Endodermal cell (in vitro differentiated cells): ENCODE data around the gene ARFGEF2. TPM values are rescaled to one million over a fixed set of nuclear protein-coding genes. Genes with fewer than 3 reads are reported as not detected.

Experiments
- DNase-seq: peaks from one replicate; pipeline ENCODE4 v3.0.0-alpha.2; 2017
- H3K27ac ChIP-seq: 2 replicates; pipeline ENCODE4 v1.5.1; 2013; ENCODE audit warnings: mild to moderate bottlenecking, low read depth, low read length, moderate library complexity
- H3K27me3 ChIP-seq: 2 replicates; pipeline ENCODE4 v1.6.1; 2013; ENCODE audit warnings: mild to moderate bottlenecking, low read length, moderate library complexity; ENCODE audit not compliant: insufficient read depth, control insufficient read depth, poor library complexity, severe bottlenecking
- H3K36me3 ChIP-seq: 2 replicates; pipeline ENCODE4 v1.7.0; 2013; ENCODE audit warnings: mild to moderate bottlenecking, low read length, moderate library complexity; ENCODE audit not compliant: control insufficient read depth, insufficient read depth
- H3K4me1 ChIP-seq: one replicate; pipeline ENCODE4 v1.7.0; 2013; ENCODE audit warnings: low read length; ENCODE audit not compliant: control insufficient read depth, insufficient read depth
- H3K4me3 ChIP-seq: 2 replicates; pipeline ENCODE4 v1.5.1; 2013; ENCODE audit warnings: mild to moderate bottlenecking, low read length, moderate library complexity
- H3K9ac ChIP-seq: 2 replicates; pipeline ENCODE4 v1.6.1; 2013; ENCODE audit warnings: mild to moderate bottlenecking, low read length, moderate library complexity; ENCODE audit not compliant: poor library complexity, severe bottlenecking; ENCODE audit errors: extremely low read depth
- H3K9me3 ChIP-seq: 2 replicates; pipeline ENCODE4 v1.6.1; 2013; ENCODE audit warnings: mild to moderate bottlenecking, low read length, moderate library complexity; ENCODE audit not compliant: control insufficient read depth
- H3K27ac Mint-ChIP-seq: 2 replicates; pipeline ENCODE4 v1.8.0; 2020; ENCODE audit warnings: mixed read lengths
- H3K27me3 Mint-ChIP-seq: 2 replicates; pipeline ENCODE4 v1.8.0; 2021; ENCODE audit warnings: mild to moderate bottlenecking, mixed read lengths; ENCODE audit not compliant: insufficient read depth
- H3K36me3 Mint-ChIP-seq: 2 replicates; pipeline ENCODE4 v1.8.0; 2020; ENCODE audit warnings: low read depth, mixed read lengths
- H3K4me1 Mint-ChIP-seq: 2 replicates; pipeline ENCODE4 v1.8.0; 2020; ENCODE audit warnings: mixed read lengths
- H3K4me3 Mint-ChIP-seq: 2 replicates; pipeline ENCODE4 v1.8.0; 2020; ENCODE audit warnings: mild to moderate bottlenecking, moderate library complexity, mixed read lengths
- H3K9me3 Mint-ChIP-seq: 2 replicates; pipeline ENCODE4 v1.8.0; 2020; ENCODE audit warnings: mild to moderate bottlenecking, mixed read lengths
- CTCF ChIP-seq: fragments of 200-600 bp; sonication (generic); conservative IDR thresholded peaks from 2 replicates; pipeline ENCODE4 v1.5.0; 2021; ENCODE audit warnings: antibody characterized with exemption, mild to moderate bottlenecking
- WGBS, 2 experiments: methylation state at CpG; one replicate each; pipeline versions ENCODE4 v1.1.5 to v1.1.7; 2013; ENCODE audit warnings: missing lambda C conversion rate in 2 of 2, mixed read lengths in 1 of 2; ENCODE audit not compliant: insufficient coverage in 1 of 2, insufficient read length in 1 of 2; 5-methylcytosine and 5-hydroxymethylcytosine counted together
- total RNA-seq, 2 donors: library from RNA; stranded (reverse); fragmentation: NEBNext Ultra II Directional in 1 of 2; extraction: Animal tissue kit (Norgen Biotek cat#: 25700) in 1 of 2; gene quantifications; 2 replicates in 1 of 2; 3 replicates in 1 of 2; pipeline ENCODE4 v1.2.1, GENCODE V29; 2021

ARFGEF2 gene
- total RNA-seq, 2 donors from 2014 or later: 23.6 to 29.4 TPM

- no peak for DNase-seq
- no peak overlapping the region for H3K4me3 ChIP-seq
- no peaks in the 10 kb centered on the region for H3K9me3 ChIP-seq
- WGBS, 2 experiments: 94 to 99% methylated on average over 2 to 4 of the region's 4 CpGs
- H3K36me3 Mint-ChIP-seq: peaks cover 83% of the 10 kb centered on the region
- no peak overlapping the region for H3K27ac ChIP-seq
- H3K9ac ChIP-seq: no peak overlapping the region
- H3K4me1 ChIP-seq: no peaks in the 10 kb centered on the region
- peaks cover 95% of the 10 kb centered on the region for H3K36me3 ChIP-seq
- no peaks in the 10 kb centered on the region for H3K9me3 Mint-ChIP-seq
- H3K4me3 Mint-ChIP-seq: no peak overlapping the region
- H3K27me3 Mint-ChIP-seq: no peaks in the 10 kb centered on the region
- no peaks in the 10 kb centered on the region for H3K4me1 Mint-ChIP-seq
- peak overlapping the region; percentile 56 for H3K27ac Mint-ChIP-seq
- no peaks in the 10 kb centered on the region for H3K27me3 ChIP-seq
- TF ChIP-seq CTCF: no peak
These were observed 74.1 kb downstream of the ARFGEF2 start for GRCh38 chr20:48995589-48995988.

- H3K27ac Mint-ChIP-seq: no peak overlapping the region
- 94 to 95% methylated on average over 3 of the region's 3 CpGs for WGBS, 2 experiments
These were observed 78.7 kb downstream of the ARFGEF2 start for GRCh38 chr20:48999890-49000870.

GRCh38 chr20:49001741-49002140 lies 80.2 kb downstream of the ARFGEF2 start:
- 90 to 96% methylated on average over 4 to 6 of the region's 7 CpGs for WGBS, 2 experiments
- no peaks in the 10 kb centered on the region for H3K9me3 Mint-ChIP-seq
- H3K4me1 Mint-ChIP-seq: no peaks in the 10 kb centered on the region
- H3K27ac Mint-ChIP-seq: no peak overlapping the region
- Histone ChIP-seq H3K27me3 (no peaks in the 10 kb centered on the region), H3K9me3 (no peaks in the 10 kb centered on the region), H3K4me3 (no peak overlapping the region), H3K4me1 (no peaks in the 10 kb centered on the region), H3K36me3 (peaks cover 74% of the 10 kb centered on the region), H3K27ac (no peak overlapping the region), H3K9ac (no peak overlapping the region)
- no peak overlapping the region for H3K4me3 Mint-ChIP-seq
- DNase-seq: no peak
- no peak for TF ChIP-seq CTCF
- peaks cover 68% of the 10 kb centered on the region for H3K36me3 Mint-ChIP-seq
- no peaks in the 10 kb centered on the region for H3K27me3 Mint-ChIP-seq

More at GRCh38 chr20:48999890-49000870, 78.7 kb downstream of the ARFGEF2 start:
- no peaks in the 10 kb centered on the region for H3K9me3 ChIP-seq
- Mint-ChIP-seq H3K4me3 (no peak overlapping the region), H3K27me3 (no peaks in the 10 kb centered on the region), H3K36me3 (peaks cover 66% of the 10 kb centered on the region), H3K4me1 (no peaks in the 10 kb centered on the region), H3K9me3 (no peaks in the 10 kb centered on the region)
- peaks cover 84% of the 10 kb centered on the region for H3K36me3 ChIP-seq
- no peak overlapping the region for H3K9ac ChIP-seq
- DNase-seq: no peak
- no peaks in the 10 kb centered on the region for H3K27me3 ChIP-seq
- TF ChIP-seq CTCF: no peak
- no peaks in the 10 kb centered on the region for H3K4me1 ChIP-seq
- H3K27ac ChIP-seq: no peak overlapping the region
- no peak overlapping the region for H3K4me3 ChIP-seq
